Gastroesophageal sphincter (tissue), 3 donors: ENCODE data around the gene ZNF436.

Source experiments
- CTCF ChIP-seq, 4 experiments: fragments of 200-600 bp in 2 of 4; fragments of 450-650 bp in 2 of 4; sonication (generic) in 1 of 4; IDR thresholded peaks; one replicate each; pipeline ENCODE4 v1.5.1; 2017 to 2019; ENCODE audit warnings: antibody characterized with exemption in 4 of 4, mild to moderate bottlenecking in 2 of 4, moderate library complexity in 2 of 4
- POLR2A ChIP-seq, 2 donors: fragments of 450-650 bp; IDR thresholded peaks; one replicate each; pipeline ENCODE4 v1.6.1; 2017; ENCODE audit warnings: antibody characterized with exemption in 2 of 2, mild to moderate bottlenecking in 2 of 2, moderate library complexity in 1 of 2
- POLR2AphosphoS5 ChIP-seq: sonication (generic); formaldehyde crosslinking; IDR thresholded peaks from one replicate; pipeline ENCODE4 v1.6.1; 2017; ENCODE audit warnings: antibody characterized with exemption

- TF ChIP-seq POLR2A (IDR thresholded peaks at IDR 0.05) (no peak), CTCF (IDR thresholded peaks at IDR 0.05) (no peak), POLR2AphosphoS5 (no peak)
Observed at GRCh38 chr1:23354245-23354644, 15.4 kb downstream of the ZNF436 start.
